ENCODE measurements around the gene NLGN1.

DNA sequence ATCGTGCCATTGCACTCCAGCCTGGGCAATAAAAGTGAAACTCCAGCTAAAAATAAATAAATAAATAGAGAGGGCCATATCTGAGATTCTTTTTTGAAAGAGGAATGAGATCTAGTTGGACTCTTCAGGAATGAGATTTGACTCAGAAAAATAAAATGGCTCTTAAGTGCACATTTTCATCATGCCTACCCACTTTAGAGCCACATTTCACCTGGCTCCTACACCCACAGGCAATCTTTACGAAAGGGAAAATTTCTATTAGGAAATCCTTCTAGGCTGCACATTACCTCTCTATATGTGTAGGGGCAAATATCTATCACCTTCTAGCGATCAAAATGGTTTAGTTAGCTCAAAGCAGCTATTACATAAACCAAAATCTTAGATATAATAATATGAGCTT is 16.9 kb upstream of the NLGN1 start:
- no peak for TF ChIP-seq ZNF565 (CRISPR knock-in tag; conservative IDR thresholded peaks at IDR 0.05; ENCODE audit: low read depth)
- TF ChIP-seq ARNTL (CRISPR knock-in tag; IDR thresholded peaks at IDR 0.05; ENCODE audit: borderline replicate concordance, low read depth): no peak
- no peak for TF ChIP-seq BACH2 (CRISPR knock-in tag; IDR thresholded peaks at IDR 0.05; ENCODE audit: borderline replicate concordance)
- TF ChIP-seq ZFP3 (CRISPR knock-in tag; IDR thresholded peaks at IDR 0.05): no peak
- TF ChIP-seq PATZ1 (CRISPR knock-in tag; IDR thresholded peaks at IDR 0.05; ENCODE audit: borderline replicate concordance): no peak
- TF ChIP-seq, protein P1, sequence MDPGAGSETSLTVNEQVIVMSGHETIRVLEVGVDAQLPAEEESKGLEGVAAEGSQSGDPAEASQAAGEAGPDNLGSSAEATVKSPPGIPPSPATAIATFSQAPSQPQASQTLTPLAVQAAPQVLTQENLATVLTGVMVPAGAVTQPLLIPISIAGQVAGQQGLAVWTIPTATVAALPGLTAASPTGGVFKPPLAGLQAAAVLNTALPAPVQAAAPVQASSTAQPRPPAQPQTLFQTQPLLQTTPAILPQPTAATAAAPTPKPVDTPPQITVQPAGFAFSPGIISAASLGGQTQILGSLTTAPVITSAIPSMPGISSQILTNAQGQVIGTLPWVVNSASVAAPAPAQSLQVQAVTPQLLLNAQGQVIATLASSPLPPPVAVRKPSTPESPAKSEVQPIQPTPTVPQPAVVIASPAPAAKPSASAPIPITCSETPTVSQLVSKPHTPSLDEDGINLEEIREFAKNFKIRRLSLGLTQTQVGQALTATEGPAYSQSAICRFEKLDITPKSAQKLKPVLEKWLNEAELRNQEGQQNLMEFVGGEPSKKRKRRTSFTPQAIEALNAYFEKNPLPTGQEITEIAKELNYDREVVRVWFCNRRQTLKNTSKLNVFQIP (CRISPR knock-in tag; IDR thresholded peaks at IDR 0.05; ENCODE audit: borderline replicate concordance, low read depth): no peak
- TF ChIP-seq TOX (CRISPR knock-in tag; IDR thresholded peaks at IDR 0.05; ENCODE audit: borderline replicate concordance): no peak
- TF ChIP-seq RARB (CRISPR knock-in tag; IDR thresholded peaks at IDR 0.05): no peak
- TF ChIP-seq TCF4 (CRISPR knock-in tag; IDR thresholded peaks at IDR 0.05; ENCODE audit: borderline replicate concordance): no peak

Data from SK-N-SH treated with all-trans-retinoic acid at 6 μM for 48 hours (cell line).